ENCODE results near the gene KATNB1. TPM values are rescaled to one million over a fixed set of nuclear protein-coding genes. Genes with fewer than 3 reads are reported as not detected.

The KATNB1 gene
- total RNA-seq, 4 donors from 2014 or later: 30.6 to 54.9 (median 41.1) TPM

GRCh38 chr16:57725151-57725550, 10.4 kb upstream of the KATNB1 start:
- no peak for DNase-seq (ENCODE audit: low spot score in 2 of 2)
- TF ChIP-seq CTCF (IDR thresholded peaks at IDR 0.05) (no peak), POLR2A (IDR thresholded peaks at IDR 0.05) (no peak)
- intact Hi-C loops (cut with DNase I; ENCODE audit: low total_unique reads): no loop called here
- no peak overlapping the region for H3K4me3 ChIP-seq (ENCODE audit: low read depth, poor library complexity, severe bottlenecking)
- whole genome bisulfite sequencing, 2 donors: 62 to 66% methylated on average over 5 of the region's 5 CpGs

GRCh38 chr16:57725554-57725953, 10.0 kb upstream of the KATNB1 start:
- H3K4me3 ChIP-seq (ENCODE audit: low read depth, poor library complexity, severe bottlenecking): no peak overlapping the region
- intact Hi-C loops (cut with DNase I; ENCODE audit: low total_unique reads): no loop called here
- no peak for TF ChIP-seq CTCF (IDR thresholded peaks at IDR 0.05)
- no peak for TF ChIP-seq POLR2A (IDR thresholded peaks at IDR 0.05)
- DNase-seq (ENCODE audit: low spot score in 2 of 2): no peak
- 75 to 76% methylated on average over 5 of the region's 5 CpGs for WGBS, 2 donors

- WGBS, 2 donors: 89 to 91% methylated on average over 27 to 30 of the region's 30 CpGs
- no peak overlapping the region for H3K4me3 ChIP-seq (ENCODE audit: low read depth, poor library complexity, severe bottlenecking)
- intact Hi-C loops (cut with DNase I; ENCODE audit: low total_unique reads): no loop called here
- DNase-seq (ENCODE audit: low spot score in 2 of 2): no peak
- TF ChIP-seq POLR2A (IDR thresholded peaks at IDR 0.05): no peak
- no peak for TF ChIP-seq CTCF (IDR thresholded peaks at IDR 0.05)
Observed at GRCh38 chr16:57725976-57726375, 9.6 kb upstream of the KATNB1 start.

- intact Hi-C loops (cut with DNase I; ENCODE audit: low total_unique reads): no loop called here
- WGBS, 2 donors: 83 to 85% methylated on average over 7 of the region's 7 CpGs
- no peak overlapping the region for H3K4me3 ChIP-seq (ENCODE audit: low read depth, poor library complexity, severe bottlenecking)
- no peak for DNase-seq (ENCODE audit: low spot score in 2 of 2)
- TF ChIP-seq CTCF (IDR thresholded peaks at IDR 0.05) (no peak), POLR2A (IDR thresholded peaks at IDR 0.05) (no peak)
Observed at GRCh38 chr16:57726433-57726947, 9.1 kb upstream of the KATNB1 start.

GRCh38 chr16:57727610-57728009, 8.0 kb upstream of the KATNB1 start:
- DNase-seq (ENCODE audit: low spot score in 2 of 2): no peak
- TF ChIP-seq CTCF (IDR thresholded peaks at IDR 0.05): no peak
- intact Hi-C loops (cut with DNase I; ENCODE audit: low total_unique reads): no loop called here
- WGBS, 2 donors: 77 to 78% methylated on average over 4 of the region's 4 CpGs
- H3K4me3 ChIP-seq (ENCODE audit: low read depth, poor library complexity, severe bottlenecking): no peak overlapping the region

Measured in lower leg skin (tissue), 4 donors.